HG03521 (cell line): ENCODE measurements around the gene ME1.
"Not testable (repeated sequence)": the region's sequence is repeated elsewhere in the genome, so short reads cannot be mapped to it uniquely, and the experiment has no call there.

Experiments
- ATAC-seq: cut with Tn5 transposase; IDR thresholded peaks from one replicate; pipeline ENCODE4 v1.9.1; 2021; ENCODE audit warnings: mild to moderate bottlenecking, moderate library complexity; ENCODE audit not compliant: unreplicated experiment

ME1 gene

GRCh38 chr6:83430611-83431544 lies at the start of gene ME1:
ME1 (minus strand) TSS chr6:83431051; CDS start chr6:83430954, 97 bp downstream.
- peak; percentile 81 for ATAC-seq

- no peak for ATAC-seq
Measured at GRCh38 chr6:83480470-83480869, 49.6 kb upstream of the ME1 start.

- ATAC-seq, result no peak
Measured at GRCh38 chr6:83479389-83479788, 48.5 kb upstream of the ME1 start.

GRCh38 chr6:83476971-83477370 lies 46.1 kb upstream of the ME1 start:
- ATAC-seq, result no peak

- no peak for ATAC-seq
Measured at GRCh38 chr6:83474309-83474708, 43.5 kb upstream of the ME1 start.

GRCh38 chr6:83472767-83473166 lies 41.9 kb upstream of the ME1 start:
- ATAC-seq, result no peak

- no peak for ATAC-seq
Measured at GRCh38 chr6:83470587-83470986, 39.7 kb upstream of the ME1 start.

GRCh38 chr6:83470001-83470400 lies 39.1 kb upstream of the ME1 start:
- no peak for ATAC-seq

GRCh38 chr6:83467620-83468036 lies 36.8 kb upstream of the ME1 start:
- ATAC-seq, result no peak

- no peak for ATAC-seq
Measured at GRCh38 chr6:83466328-83466727, 35.5 kb upstream of the ME1 start.

- ATAC-seq, result no peak
Measured at GRCh38 chr6:83464381-83465140, 33.7 kb upstream of the ME1 start.

- ATAC-seq, result no peak
Measured at GRCh38 chr6:83463886-83464285, 33.0 kb upstream of the ME1 start.

GRCh38 chr6:83462524-83462923 lies 31.7 kb upstream of the ME1 start:
- no peak for ATAC-seq

- ATAC-seq, result no peak
Measured at GRCh38 chr6:83461438-83461837, 30.6 kb upstream of the ME1 start.

- ATAC-seq, result no peak
Measured at GRCh38 chr6:83459663-83460062, 28.8 kb upstream of the ME1 start.

GRCh38 chr6:83450015-83450414 lies 19.2 kb upstream of the ME1 start:
- not testable (repeated sequence) for ATAC-seq

- not testable (repeated sequence) for ATAC-seq
Measured at GRCh38 chr6:83444086-83444699, 13.3 kb upstream of the ME1 start.

- no peak for ATAC-seq
Measured at GRCh38 chr6:83443516-83443915, 12.7 kb upstream of the ME1 start.

- no peak for ATAC-seq
Measured at GRCh38 chr6:83442752-83443151, 11.9 kb upstream of the ME1 start.

GRCh38 chr6:83439201-83439600 lies 8.3 kb upstream of the ME1 start:
- no peak for ATAC-seq

- ATAC-seq, result no peak
Measured at GRCh38 chr6:83436674-83437073, 5.8 kb upstream of the ME1 start.
